Keratinocyte (primary cell): Measurements from ENCODE around the gene BIN2. TPM values are rescaled to one million over a fixed set of nuclear protein-coding genes. Genes with fewer than 3 reads are reported as not detected.
A peak's percentile ranks its signal among the peaks of the same experiment; 100 is the strongest.

Experiments
- DNase-seq: peaks from one replicate; pipeline ENCODE4 v3.0.0-alpha.2; 2011; ENCODE audit warnings: low read depth, missing footprints, low spot score
- FAIRE-seq: peaks from 2 replicates; lab custom pipeline; 2011; peaks lifted over from hg19 to GRCh38; lab: Jason Lieb, UNC
- H2AFZ ChIP-seq: 2 replicates; pipeline ENCODE4 v1.6.0; 2012; ENCODE audit warnings: low read length, control low read depth, inconsistent platforms; ENCODE audit not compliant: control insufficient read depth
- H3K27ac ChIP-seq: 2 replicates; pipeline ENCODE4 v1.5.1; 2011; ENCODE audit warnings: low read length; ENCODE audit not compliant: control insufficient read depth, insufficient read depth
- H3K27me3 ChIP-seq: 3 replicates; pipeline ENCODE4 v1.6.0; 2011; ENCODE audit warnings: low read length; ENCODE audit not compliant: control insufficient read depth, insufficient read depth; ENCODE audit errors: extremely low read depth
- H3K36me3 ChIP-seq, 2 experiments: 2 replicates in 1 of 2; 3 replicates in 1 of 2; pipeline ENCODE4 v1.5.1; 2011; ENCODE audit warnings: low read length in 2 of 2, mild to moderate bottlenecking in 1 of 2; ENCODE audit not compliant: control insufficient read depth in 2 of 2, insufficient read depth in 2 of 2; ENCODE audit errors: extremely low read depth in 1 of 2
- H3K4me1 ChIP-seq: 3 replicates; pipeline ENCODE4 v1.5.1; 2011; ENCODE audit warnings: low read length; ENCODE audit not compliant: control insufficient read depth, insufficient read depth; ENCODE audit errors: extremely low read depth
- H3K4me2 ChIP-seq: 3 replicates; pipeline ENCODE4 v1.6.0; 2011; ENCODE audit warnings: low read depth, low read length; ENCODE audit not compliant: control insufficient read depth, insufficient read depth; ENCODE audit errors: extremely low read depth
- H3K4me3 ChIP-seq, 3 experiments: fragments of 200-600 bp in 1 of 3; sonication (generic) in 1 of 3; 2 replicates in 2 of 3; 3 replicates in 1 of 3; pipeline ENCODE4 v1.5.1; 2011 to 2016; ENCODE audit warnings: low read length in 3 of 3, mild to moderate bottlenecking in 3 of 3, control low read depth in 2 of 3, inconsistent platforms in 1 of 3, low read depth in 1 of 3, mixed read lengths in 1 of 3, mixed run types in 1 of 3, moderate library complexity in 1 of 3; ENCODE audit not compliant: control insufficient read depth in 2 of 3, insufficient read depth in 2 of 3; ENCODE audit errors: extremely low read depth in 1 of 3
- H3K79me2 ChIP-seq: 2 replicates; pipeline ENCODE4 v1.6.0; 2012; ENCODE audit warnings: low read length; ENCODE audit not compliant: control insufficient read depth, insufficient read depth
- H3K9ac ChIP-seq: 3 replicates; pipeline ENCODE4 v1.6.0; 2011; ENCODE audit warnings: low read length; ENCODE audit not compliant: control insufficient read depth, insufficient read depth; ENCODE audit errors: extremely low read depth
- H3K9me1 ChIP-seq: 3 replicates; pipeline ENCODE4 v1.6.0; 2011; ENCODE audit warnings: low read length; ENCODE audit not compliant: control insufficient read depth, insufficient read depth; ENCODE audit errors: extremely low read depth
- H3K9me3 ChIP-seq: 2 replicates; pipeline ENCODE4 v1.5.1; 2012; ENCODE audit warnings: low read depth, low read length; ENCODE audit not compliant: control insufficient read depth
- H4K20me1 ChIP-seq: 3 replicates; pipeline ENCODE4 v1.6.0; 2011; ENCODE audit warnings: low read length; ENCODE audit not compliant: control insufficient read depth, insufficient read depth; ENCODE audit errors: extremely low read depth
- EZH2 ChIP-seq: IDR thresholded peaks from one replicate; pipeline ENCODE4 v1.6.1; 2012; ENCODE audit warnings: inconsistent platforms, mild to moderate bottlenecking, low read length, moderate library complexity
- dilution Hi-C: fragments of 300-500 bp; cut with MboI; formaldehyde crosslinking; loops from one replicate; pipeline ENCODE4 v1.7.0; 2020; ENCODE audit warnings: low sequenced_read_pairs; ENCODE audit not compliant: extremely low pct_ligation_motif_present
- polyA plus RNA-seq, 5 experiments: library from polyadenylated mRNA; depleted of rRNA in 3 of 5; stranded (reverse) in 3 of 5; stranded (forward) in 1 of 5; unstranded in 1 of 5; fragments of >200 nt; gene quantifications; 1 replicate in 1 of 5; 2 replicates in 3 of 5; 3 replicates in 1 of 5; pipeline versions ENCODE4 v1.2.1 to v1.2.3, GENCODE V29; 2011 to 2012; ENCODE audit warnings: missing spikeins in 2 of 5, low read depth in 1 of 5, low replicate concordance in 1 of 5
- TF ChIP-seq, protein P1 (sequence below), 3 experiments: IDR thresholded peaks in 1 of 3; conservative IDR thresholded peaks in 1 of 3; optimal IDR thresholded peaks in 1 of 3; 2 replicates in 2 of 3; 3 replicates in 1 of 3; pipeline versions ENCODE3 to v1.5.1; 2011; ENCODE audit warnings: low read length in 3 of 3, mild to moderate bottlenecking in 3 of 3, moderate library complexity in 2 of 3, control low read depth in 1 of 3, inconsistent platforms in 1 of 3; ENCODE audit not compliant: insufficient read depth in 2 of 3; ENCODE audit errors: extremely low read depth in 1 of 3

BIN2 gene
- polyA plus RNA-seq, 1 donor (not counting 4 experiments of a cell fraction or from before 2014, with no cell fraction given) = not detected

DNA sequence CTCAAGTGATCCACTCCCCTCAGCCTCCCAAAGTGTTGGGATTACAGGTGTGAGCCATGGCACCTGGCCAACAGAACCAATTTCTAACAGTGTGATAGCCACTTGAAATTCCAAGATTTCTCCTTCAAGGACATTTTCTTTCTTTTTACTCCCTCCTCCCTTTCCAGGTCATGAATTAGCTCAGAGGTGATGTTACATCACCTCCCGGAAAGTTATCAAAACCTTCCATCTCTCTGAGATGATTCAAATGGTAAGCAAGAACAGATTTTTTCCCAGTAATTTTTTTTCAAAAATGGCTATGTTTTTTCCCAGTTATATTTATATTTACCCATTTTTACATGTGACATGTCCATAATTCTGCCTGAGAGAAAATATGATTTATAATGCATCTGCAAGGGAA, 38.1 kb downstream of the BIN2 start:
- dilution Hi-C loops = no loop called here
- Histone ChIP-seq H3K4me3 (no peak overlapping the region), H3K27me3 (no peaks in the 10 kb centered on the region), H3K79me2 (no peaks in the 10 kb centered on the region), H2AFZ (no peak overlapping the region), H3K27ac (no peak overlapping the region), H3K9me3 (no peaks in the 10 kb centered on the region), H3K9me1 (no peaks in the 10 kb centered on the region), H3K4me1 (peaks cover 16% of the 10 kb centered on the region), H4K20me1 (no peaks in the 10 kb centered on the region), H3K4me2 (no peak overlapping the region), H3K36me3 (no peaks in the 10 kb centered on the region), H3K9ac (no peak overlapping the region)
- TF ChIP-seq, protein P1, sequence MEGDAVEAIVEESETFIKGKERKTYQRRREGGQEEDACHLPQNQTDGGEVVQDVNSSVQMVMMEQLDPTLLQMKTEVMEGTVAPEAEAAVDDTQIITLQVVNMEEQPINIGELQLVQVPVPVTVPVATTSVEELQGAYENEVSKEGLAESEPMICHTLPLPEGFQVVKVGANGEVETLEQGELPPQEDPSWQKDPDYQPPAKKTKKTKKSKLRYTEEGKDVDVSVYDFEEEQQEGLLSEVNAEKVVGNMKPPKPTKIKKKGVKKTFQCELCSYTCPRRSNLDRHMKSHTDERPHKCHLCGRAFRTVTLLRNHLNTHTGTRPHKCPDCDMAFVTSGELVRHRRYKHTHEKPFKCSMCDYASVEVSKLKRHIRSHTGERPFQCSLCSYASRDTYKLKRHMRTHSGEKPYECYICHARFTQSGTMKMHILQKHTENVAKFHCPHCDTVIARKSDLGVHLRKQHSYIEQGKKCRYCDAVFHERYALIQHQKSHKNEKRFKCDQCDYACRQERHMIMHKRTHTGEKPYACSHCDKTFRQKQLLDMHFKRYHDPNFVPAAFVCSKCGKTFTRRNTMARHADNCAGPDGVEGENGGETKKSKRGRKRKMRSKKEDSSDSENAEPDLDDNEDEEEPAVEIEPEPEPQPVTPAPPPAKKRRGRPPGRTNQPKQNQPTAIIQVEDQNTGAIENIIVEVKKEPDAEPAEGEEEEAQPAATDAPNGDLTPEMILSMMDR (optimal IDR thresholded peaks at IDR 0.05 in 1 of 3, IDR thresholded peaks at IDR 0.05 in 1 of 3, conservative IDR thresholded peaks at IDR 0.05 in 1 of 3; ENCODE audit: extremely low read depth in 1 of 3, insufficient read depth in 2 of 3, low read length in 3 of 3) = no peak
- TF ChIP-seq EZH2 = no peak
- FAIRE-seq (no peak), DNase-seq (no peak)

DNA sequence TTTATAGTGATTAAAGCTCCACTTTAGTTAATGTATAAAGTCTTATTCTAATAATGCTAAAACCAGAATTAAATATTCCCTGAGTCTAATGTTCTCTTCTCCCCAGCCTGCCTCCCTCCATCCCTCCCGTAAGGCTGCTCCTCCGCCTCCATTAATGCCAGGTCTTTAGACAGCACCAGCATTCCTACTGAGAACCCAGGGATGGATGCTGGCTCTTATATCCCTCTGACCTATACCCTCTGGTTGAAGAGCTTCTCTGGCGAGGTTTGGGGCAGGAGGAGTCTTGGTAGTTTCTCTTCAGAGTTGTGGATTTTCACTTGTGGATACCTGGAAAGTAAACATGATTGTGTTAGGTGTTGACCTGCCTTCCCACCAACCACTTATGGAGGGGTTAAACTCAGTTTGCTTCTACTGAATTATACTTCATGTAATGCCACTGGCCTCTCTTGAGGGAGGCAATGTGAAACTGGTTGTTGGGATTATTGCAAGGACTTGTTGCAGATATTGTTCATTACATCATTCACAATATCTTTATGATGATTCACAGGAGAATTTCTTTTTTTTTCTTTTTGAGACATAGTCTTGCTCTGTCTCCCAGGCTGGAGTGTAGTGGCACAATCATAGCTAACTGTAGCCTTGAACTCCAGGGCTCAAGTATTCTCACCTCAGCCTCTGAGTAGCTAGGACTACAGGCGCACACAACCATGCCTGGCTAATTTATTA, 42.6 kb downstream of the BIN2 start:
- Histone ChIP-seq H3K9me1 (no peaks in the 10 kb centered on the region), H3K4me2 (peak overlapping the region; percentile 83), H3K9me3 (no peaks in the 10 kb centered on the region), H3K36me3 (no peaks in the 10 kb centered on the region), H3K27ac (peak overlapping the region; percentile 78), H3K4me3 (peak overlapping the region in 2 of 3 experiments; percentile 16 to 30), H3K79me2 (no peaks in the 10 kb centered on the region), H4K20me1 (no peaks in the 10 kb centered on the region), H2AFZ (peak overlapping the region; percentile 76), H3K27me3 (no peaks in the 10 kb centered on the region), H3K9ac (peak overlapping the region; percentile 46), H3K4me1 (peaks cover 20% of the 10 kb centered on the region)
- FAIRE-seq (peak; percentile 85), DNase-seq (no peak)
- dilution Hi-C loops = no loop called here
- TF ChIP-seq, protein P1 (optimal IDR thresholded peaks at IDR 0.05 in 1 of 3, IDR thresholded peaks at IDR 0.05 in 1 of 3, conservative IDR thresholded peaks at IDR 0.05 in 1 of 3; ENCODE audit: extremely low read depth in 1 of 3, insufficient read depth in 2 of 3, low read length in 3 of 3) = no peak
- no peak for TF ChIP-seq EZH2
